ENCODE data around the gene SLC43A2.
"Not testable (repeated sequence)": the region's sequence is repeated elsewhere in the genome, so short reads cannot be mapped to it uniquely, and the experiment has no call there.

The SLC43A2 gene

GRCh38 chr17:1590029-1590746, 38.4 kb downstream of the SLC43A2 start:
- no peaks in the 10 kb centered on the region for H3K9me3 Mint-ChIP-seq
- H3K27me3 Mint-ChIP-seq, result no peaks in the 10 kb centered on the region
- no peak overlapping the region for H3K4me3 Mint-ChIP-seq
- no peaks in the 10 kb centered on the region for H3K36me3 Mint-ChIP-seq
- H3K27ac Mint-ChIP-seq, result no peak overlapping the region
- no peaks in the 10 kb centered on the region for H3K4me1 Mint-ChIP-seq

DNA sequence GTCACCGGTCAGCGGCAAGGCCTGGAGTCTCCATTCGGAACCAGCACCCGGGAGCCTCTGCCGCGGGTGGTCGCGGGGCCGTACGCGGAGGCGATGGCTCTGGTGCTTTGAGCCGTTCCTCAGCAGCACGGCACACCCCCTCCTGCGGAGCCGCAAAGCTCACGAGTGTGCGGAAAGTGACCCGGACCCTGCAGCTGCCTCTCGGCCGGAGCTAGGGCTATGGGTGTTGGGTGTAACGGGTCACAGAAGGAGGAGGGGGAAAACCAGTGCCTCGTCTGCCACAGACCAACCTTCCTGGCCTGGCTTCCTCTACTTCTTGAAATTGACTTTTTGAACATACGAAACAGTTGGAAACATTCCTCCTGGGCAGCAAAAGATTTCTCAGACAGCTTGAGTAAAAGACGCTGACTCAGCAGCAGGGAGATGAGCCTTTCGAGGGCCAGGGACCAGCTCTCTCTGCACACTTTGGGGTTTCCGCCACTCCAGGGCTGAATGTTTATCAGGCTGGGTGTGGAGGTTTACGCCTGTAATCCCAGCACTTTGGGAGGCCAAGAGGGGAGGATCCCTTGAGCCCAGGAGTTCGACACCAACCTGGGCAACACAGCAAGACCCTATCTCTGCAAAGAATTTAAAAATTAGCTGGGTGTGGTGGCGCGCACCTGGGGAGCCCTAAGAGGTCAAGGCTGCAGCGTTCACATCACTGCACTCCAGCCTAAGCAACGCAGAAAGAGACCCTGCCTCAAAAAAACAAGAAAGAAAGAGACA, 39.6 kb downstream of the SLC43A2 start:
- Mint-ChIP-seq H3K27ac (no peak overlapping the region), H3K4me1 (no peaks in the 10 kb centered on the region), H3K27me3 (no peaks in the 10 kb centered on the region), H3K9me3 (no peaks in the 10 kb centered on the region), H3K4me3 (no peak overlapping the region), H3K36me3 (no peaks in the 10 kb centered on the region)

- Mint-ChIP-seq H3K27me3 (no peaks in the 10 kb centered on the region), H3K4me3 (no peak overlapping the region), H3K27ac (no peak overlapping the region), H3K36me3 (no peaks in the 10 kb centered on the region), H3K9me3 (no peaks in the 10 kb centered on the region), H3K4me1 (no peaks in the 10 kb centered on the region)
Observed at GRCh38 chr17:1584167-1584566, 44.5 kb downstream of the SLC43A2 start.

DNA sequence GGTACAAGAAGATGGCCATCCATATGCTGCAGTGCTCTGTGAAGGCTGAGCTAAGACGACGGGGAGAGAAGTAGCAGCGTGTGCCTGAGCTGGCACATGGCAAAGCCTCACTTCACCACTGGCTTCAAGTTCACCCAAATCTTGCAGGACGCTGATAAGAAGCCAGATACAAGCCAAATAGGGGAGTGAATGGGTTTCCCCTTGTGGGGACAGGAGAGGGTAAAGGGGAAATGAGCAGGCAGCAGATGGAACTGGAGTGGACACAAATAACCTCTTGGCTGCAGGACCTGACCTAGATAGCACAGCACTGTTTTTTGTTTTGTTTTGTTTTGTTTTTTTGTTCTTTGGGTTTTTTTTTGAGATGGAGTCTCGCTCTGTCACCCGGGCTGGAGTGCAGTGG, 45.1 kb downstream of the SLC43A2 start:
- no peaks in the 10 kb centered on the region for H3K4me1 Mint-ChIP-seq
- H3K27ac Mint-ChIP-seq, result no peak overlapping the region
- no peak overlapping the region for H3K4me3 Mint-ChIP-seq
- no peaks in the 10 kb centered on the region for H3K9me3 Mint-ChIP-seq
- no peaks in the 10 kb centered on the region for H3K27me3 Mint-ChIP-seq
- no peaks in the 10 kb centered on the region for H3K36me3 Mint-ChIP-seq

GRCh38 chr17:1582374-1582773, 46.3 kb downstream of the SLC43A2 start:
- H3K27me3 Mint-ChIP-seq, result no peaks in the 10 kb centered on the region
- no peaks in the 10 kb centered on the region for H3K4me1 Mint-ChIP-seq
- no peak overlapping the region for H3K27ac Mint-ChIP-seq
- no peaks in the 10 kb centered on the region for H3K9me3 Mint-ChIP-seq
- H3K36me3 Mint-ChIP-seq, result no peaks in the 10 kb centered on the region
- H3K4me3 Mint-ChIP-seq, result no peak overlapping the region

DNA sequence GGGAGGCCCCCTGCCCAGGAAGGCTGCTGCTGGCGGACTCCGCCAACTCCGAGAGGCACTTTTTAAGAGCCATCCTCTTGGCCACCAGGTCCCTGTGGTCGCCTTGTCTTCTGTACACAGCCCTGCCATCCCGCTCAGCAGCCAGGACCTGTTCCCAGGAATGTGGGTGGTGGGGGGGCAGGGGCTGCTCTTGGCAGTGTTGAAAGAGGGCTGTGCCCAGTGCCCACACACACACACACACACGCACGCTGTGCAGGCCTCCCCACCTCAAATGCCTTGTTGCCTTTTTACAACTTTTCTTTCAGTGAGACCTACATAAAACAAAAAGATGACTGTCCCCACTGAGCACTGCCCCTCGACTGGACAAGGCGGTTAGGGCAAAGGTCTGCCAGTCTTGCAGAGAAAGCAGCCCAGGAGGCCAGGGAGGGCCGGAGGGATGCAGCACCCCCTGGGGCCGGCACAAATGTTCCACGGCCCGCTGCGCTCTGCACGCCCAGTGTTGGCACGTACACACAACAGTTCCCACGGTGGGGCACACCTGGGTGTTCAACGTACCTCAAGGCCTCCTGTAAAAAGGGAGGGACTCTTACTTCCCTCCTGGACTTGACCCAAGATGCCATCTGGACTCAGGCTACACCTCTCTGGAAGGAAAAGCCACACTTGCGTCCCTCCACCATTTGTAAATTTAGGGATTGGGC, 47.5 kb downstream of the SLC43A2 start:
- Mint-ChIP-seq H3K27ac (no peak overlapping the region), H3K9me3 (no peaks in the 10 kb centered on the region), H3K27me3 (no peaks in the 10 kb centered on the region), H3K4me3 (no peak overlapping the region), H3K36me3 (no peaks in the 10 kb centered on the region), H3K4me1 (no peaks in the 10 kb centered on the region)

DNA sequence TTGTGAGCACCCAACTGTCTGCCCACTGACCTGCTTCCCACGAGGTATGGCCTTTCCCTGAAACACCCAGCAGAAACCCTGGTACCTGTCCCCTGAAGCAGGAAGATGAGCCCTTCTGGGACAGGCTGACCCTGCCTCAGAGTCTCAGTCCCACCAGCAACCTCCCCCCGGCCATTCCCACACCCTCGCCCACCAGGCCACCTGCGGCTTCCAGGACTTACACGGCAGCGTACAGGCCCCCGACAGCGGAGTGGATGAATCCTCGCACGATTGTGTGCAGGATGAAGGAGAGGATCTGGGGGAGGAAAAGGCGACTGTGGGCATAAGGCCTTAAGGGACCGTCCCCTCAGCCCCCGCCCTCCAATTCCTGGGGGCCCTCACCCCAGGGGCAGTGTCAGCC, 50.6 kb downstream of the SLC43A2 start:
- no peaks in the 10 kb centered on the region for H3K4me1 Mint-ChIP-seq
- H3K27me3 Mint-ChIP-seq, result no peaks in the 10 kb centered on the region
- no peak overlapping the region for H3K27ac Mint-ChIP-seq
- no peak overlapping the region for H3K4me3 Mint-ChIP-seq
- no peaks in the 10 kb centered on the region for H3K36me3 Mint-ChIP-seq
- no peaks in the 10 kb centered on the region for H3K9me3 Mint-ChIP-seq

DNA sequence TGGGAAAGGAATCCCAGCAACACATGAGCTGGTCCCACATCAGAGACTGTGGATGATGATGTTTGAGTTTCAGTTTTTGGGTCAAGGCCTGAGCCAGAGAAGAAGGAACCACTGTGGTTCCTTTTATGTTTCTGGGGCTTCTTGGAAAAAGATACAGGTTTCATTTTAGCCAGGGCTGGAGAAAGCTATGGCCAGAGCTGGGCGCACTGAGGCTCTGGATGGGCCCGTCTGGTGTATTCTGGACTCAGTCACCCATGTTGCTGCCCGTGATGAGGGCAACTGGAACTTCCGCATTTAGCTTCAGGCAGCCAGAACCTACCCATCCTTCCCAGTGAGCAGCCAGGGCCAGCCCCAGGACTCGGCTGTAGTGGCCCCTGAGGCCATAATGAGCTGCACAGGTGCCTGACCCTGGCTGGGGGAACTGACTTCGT, 51.0 kb downstream of the SLC43A2 start:
- Mint-ChIP-seq H3K4me1 (no peaks in the 10 kb centered on the region), H3K4me3 (no peak overlapping the region), H3K27me3 (no peaks in the 10 kb centered on the region), H3K36me3 (no peaks in the 10 kb centered on the region), H3K9me3 (no peaks in the 10 kb centered on the region), H3K27ac (no peak overlapping the region)

DNA sequence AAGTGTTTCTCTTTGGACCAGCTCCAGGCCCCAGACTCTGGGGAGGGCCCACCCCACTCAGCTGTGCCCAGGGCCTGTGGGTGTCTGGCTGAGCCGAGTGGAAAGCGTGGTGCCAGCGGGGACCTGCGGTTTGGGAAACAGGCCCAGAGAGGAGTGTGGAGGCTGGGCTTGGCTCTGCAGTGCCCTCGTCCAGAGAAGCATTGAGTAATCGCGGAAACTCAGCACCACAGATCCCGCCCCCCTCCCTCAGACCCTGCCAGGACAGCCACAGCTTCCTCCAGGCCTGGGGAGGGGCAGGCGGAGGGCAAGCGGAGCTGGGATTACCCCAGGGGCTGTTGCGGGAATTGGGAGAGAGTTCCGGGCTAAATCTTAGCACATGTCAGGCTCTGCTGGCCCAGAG, 51.5 kb downstream of the SLC43A2 start:
- no peak overlapping the region for H3K4me3 Mint-ChIP-seq
- no peaks in the 10 kb centered on the region for H3K9me3 Mint-ChIP-seq

DNA sequence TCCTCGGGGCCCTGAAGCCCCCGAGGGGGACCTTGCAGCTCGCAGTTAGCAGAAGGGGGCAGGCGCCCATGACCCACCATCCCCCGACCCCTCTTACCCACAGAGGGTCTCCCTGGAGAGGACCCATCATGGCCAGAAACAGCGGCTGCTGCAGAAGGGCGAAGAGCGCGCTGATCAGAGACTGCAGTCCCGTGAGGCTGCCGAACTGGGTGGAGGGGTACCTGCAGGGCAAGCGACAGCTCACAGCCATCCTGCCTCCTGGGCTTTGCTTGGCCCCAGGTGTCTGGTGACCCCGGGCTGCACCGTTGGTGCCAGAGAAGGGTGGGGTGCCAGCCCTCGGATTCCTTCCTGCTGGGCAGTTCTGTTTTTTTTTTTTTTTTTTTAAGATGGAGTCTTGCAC, 52.1 kb downstream of the SLC43A2 start:
- no peaks in the 10 kb centered on the region for H3K4me1 Mint-ChIP-seq
- H3K27ac Mint-ChIP-seq, result no peak overlapping the region
- H3K4me3 Mint-ChIP-seq, result no peak overlapping the region
- H3K9me3 Mint-ChIP-seq, result no peaks in the 10 kb centered on the region
- H3K36me3 Mint-ChIP-seq, result no peaks in the 10 kb centered on the region
- no peaks in the 10 kb centered on the region for H3K27me3 Mint-ChIP-seq

More for the DNA sequence above, 51.5 kb downstream of the SLC43A2 start:
- no peaks in the 10 kb centered on the region for H3K4me1 Mint-ChIP-seq
- H3K27me3 Mint-ChIP-seq, result no peaks in the 10 kb centered on the region
- H3K36me3 Mint-ChIP-seq, result no peaks in the 10 kb centered on the region
- no peak overlapping the region for H3K27ac Mint-ChIP-seq

DNA sequence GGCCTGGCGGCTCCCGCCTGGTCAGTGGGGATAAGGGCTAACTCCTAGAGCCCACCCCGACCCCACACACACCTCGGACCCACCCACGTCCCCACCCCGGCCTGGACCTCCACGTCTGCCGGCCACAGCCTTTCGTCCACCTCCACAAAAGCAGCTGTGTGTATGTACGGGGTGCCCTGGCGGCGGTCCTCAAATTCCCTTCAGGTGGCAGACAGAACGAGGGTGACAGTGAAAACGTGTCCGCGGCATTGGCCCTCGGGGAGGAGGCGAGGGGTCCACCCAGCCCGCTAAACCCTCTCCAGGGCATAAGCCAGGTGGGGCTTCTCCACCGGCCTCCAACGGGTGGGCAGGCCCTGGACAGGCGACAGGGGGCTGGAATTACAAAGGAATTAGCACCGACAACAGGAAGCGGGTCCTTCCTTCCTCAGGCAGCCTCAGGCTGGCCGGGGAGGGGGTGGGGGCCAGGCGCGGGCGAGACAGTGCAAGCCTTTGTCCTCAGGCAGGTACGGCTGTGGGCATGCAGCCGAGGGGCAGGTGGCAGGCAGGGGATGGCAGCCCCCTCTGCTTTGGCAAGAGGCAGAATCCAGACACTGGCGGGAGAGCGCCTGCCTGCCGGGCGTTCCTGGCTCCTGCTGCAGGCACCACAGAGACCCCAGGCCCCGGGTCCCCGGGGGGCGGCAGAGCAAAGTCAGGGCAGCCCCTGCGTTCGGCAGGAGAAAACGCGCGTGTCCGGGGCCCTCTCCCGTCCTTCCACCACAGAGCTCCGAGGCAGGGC, 53.8 kb downstream of the SLC43A2 start:
- no peaks in the 10 kb centered on the region for H3K4me1 Mint-ChIP-seq
- no peak overlapping the region for H3K4me3 Mint-ChIP-seq
- no peaks in the 10 kb centered on the region for H3K36me3 Mint-ChIP-seq
- H3K27me3 Mint-ChIP-seq, result no peaks in the 10 kb centered on the region
- no peaks in the 10 kb centered on the region for H3K9me3 Mint-ChIP-seq
- H3K27ac Mint-ChIP-seq, result no peak overlapping the region

- Mint-ChIP-seq H3K4me3 (no peak overlapping the region), H3K27ac (no peak overlapping the region), H3K27me3 (no peaks in the 10 kb centered on the region), H3K9me3 (no peaks in the 10 kb centered on the region), H3K4me1 (no peaks in the 10 kb centered on the region), H3K36me3 (no peaks in the 10 kb centered on the region)
Observed at GRCh38 chr17:1573932-1574696, 54.5 kb downstream of the SLC43A2 start.

DNA sequence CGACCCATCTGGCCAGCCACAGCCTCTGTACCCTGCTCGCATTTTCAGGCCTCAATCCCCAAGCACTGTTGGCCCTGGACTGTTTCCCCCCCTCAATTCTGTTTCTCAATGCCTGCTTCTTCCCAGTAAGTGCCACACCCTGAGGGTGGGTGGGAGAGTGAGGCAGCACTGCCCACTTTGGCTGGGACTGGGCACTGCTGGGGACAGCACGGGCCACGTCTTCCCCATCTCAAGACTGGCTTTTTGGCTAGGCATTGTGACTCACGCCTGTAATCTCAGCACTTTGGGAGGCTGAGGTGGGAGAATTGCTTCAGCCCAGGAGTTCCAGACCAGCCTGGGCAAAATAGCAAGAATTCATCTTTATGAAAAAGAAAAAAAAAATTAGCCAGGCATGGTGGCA, 56.0 kb downstream of the SLC43A2 start:
- H3K27me3 Mint-ChIP-seq, H3K4me1 Mint-ChIP-seq, H3K27ac Mint-ChIP-seq, H3K9me3 Mint-ChIP-seq, H3K4me3 Mint-ChIP-seq, H3K36me3 Mint-ChIP-seq: not testable (repeated sequence)

GRCh38 chr17:1571341-1571704, 57.3 kb downstream of the SLC43A2 start:
- H3K27ac Mint-ChIP-seq, result no peak overlapping the region
- no peaks in the 10 kb centered on the region for H3K9me3 Mint-ChIP-seq
- no peaks in the 10 kb centered on the region for H3K36me3 Mint-ChIP-seq
- H3K27me3 Mint-ChIP-seq, result no peaks in the 10 kb centered on the region
- H3K4me3 Mint-ChIP-seq, result no peak overlapping the region
- H3K4me1 Mint-ChIP-seq, result peaks cover 16% of the 10 kb centered on the region
